H54 (cell line): ENCODE measurements around the gene PRR22.
A peak's percentile ranks its signal among the peaks of the same experiment; 100 is the strongest.

ENCODE experiments used
- DNase-seq: peaks from one replicate; pipeline ENCODE4 v3.0.0; 2011; ENCODE audit warnings: low spot score, mixed read lengths; ENCODE audit not compliant: insufficient read length
- FAIRE-seq: peaks from 3 replicates; lab custom pipeline; 2011; peaks lifted over from hg19 to GRCh38; lab: Jason Lieb, UNC
- POLR2A ChIP-seq: IDR thresholded peaks from 2 replicates; pipeline ENCODE4 v1.6.1; 2011; ENCODE audit warnings: low read depth, mild to moderate bottlenecking, low read length

The PRR22 gene

DNA sequence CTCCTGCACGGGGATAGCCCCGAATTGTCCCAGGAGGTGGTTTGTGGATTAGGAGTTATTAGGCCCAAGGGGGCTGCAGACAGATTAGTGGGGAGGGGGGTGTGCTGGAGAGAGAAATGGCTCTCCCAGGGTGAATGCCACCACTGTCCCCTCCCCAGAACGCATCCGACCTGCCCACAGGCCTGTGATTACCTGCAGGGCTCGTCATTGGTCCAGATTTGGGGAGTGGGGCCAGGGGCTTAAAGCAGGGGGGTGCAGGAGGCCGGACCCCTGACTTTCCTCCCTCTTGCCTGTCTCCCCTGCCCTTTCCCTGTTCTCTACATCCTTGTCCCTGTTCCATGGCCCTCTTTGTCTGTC is 21.6 kb upstream of the PRR22 start:
- TF ChIP-seq POLR2A: no peak
- DNase-seq: no peak
- no peak for FAIRE-seq

DNA sequence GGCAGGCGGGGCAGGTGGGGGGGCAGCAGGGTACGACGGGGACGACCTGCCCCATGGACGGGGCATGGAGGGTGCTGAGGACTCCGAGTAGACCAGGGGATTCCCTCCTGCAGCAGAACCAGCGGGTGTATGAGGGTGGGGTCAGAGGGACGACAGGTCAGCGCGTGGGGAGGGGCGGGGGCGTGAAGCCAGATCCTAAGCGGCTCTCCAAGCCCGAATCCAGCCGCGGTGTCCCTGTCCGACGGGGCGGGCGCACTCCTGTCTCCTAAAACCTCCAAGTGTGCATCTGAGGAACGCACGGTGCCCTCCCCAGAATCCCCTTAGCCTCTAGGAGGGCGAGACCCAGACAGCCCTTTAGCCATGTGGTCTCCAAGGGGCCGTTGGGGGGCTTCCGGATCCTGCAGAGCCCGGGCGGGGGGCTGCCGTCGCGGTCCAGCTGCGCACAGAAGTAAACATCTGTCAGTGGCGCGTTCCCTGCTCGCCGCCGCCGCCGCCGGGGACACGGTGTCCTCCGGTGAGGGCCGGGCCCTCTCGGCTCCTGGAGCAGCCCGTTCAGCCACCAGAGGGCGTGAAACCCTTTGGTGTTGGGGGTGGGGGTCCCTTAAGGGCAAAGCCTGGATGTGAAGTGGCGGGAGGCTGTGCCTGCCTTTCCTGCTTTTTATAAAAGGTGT is 21.1 kb upstream of the PRR22 start:
- TF ChIP-seq POLR2A: no peak
- FAIRE-seq (no peak), DNase-seq (peak; percentile 60)

DNA sequence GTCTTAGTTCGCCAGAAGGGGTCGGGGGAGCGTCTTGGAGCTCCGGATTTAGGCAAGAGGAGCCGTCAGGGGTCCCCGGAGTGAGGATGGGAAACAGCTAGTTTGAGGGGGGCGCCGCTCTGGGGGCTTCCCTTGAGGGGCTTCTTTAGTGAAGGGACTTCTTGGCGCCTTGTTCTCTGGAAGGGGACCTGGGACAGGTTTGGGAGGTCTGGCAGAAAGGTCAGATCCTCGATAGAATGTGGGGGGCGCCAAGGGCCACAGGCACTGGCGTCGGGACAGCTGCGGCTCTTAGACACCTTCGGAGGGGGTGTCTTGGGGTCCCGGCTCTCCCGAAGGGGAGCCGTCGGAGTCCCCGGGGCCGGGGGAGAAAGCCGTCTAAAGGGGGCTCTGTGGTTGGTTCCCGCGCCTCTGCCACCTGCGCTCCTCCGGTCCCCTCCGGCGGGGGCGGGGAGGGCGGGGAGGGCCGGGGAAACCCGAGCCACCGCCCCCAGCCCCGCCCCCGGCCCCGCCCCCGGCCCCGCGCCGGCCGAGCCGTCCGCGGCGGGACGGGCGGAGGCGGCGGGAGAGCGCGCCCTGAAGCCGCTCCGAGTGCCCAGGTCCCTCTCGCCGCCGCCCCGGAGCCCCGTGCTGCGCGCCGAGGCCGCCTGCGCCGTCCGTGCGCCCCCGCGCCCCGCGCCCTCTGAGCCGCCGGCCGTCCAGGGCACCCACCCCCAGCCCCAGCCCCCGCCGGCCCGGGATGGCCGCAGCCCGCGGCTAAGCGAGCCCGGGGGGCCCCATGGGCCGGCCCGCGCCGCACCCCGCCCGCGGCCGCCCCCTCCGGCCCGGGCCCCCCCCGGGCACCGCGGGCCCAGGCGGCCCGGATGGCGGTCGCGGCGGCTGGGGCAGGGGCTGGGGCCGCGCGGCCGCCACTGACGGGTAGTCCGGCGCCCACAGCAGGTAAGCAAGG is 20.2 kb upstream of the PRR22 start, which contains the start of gene NRTN:
Gene NRTN (plus strand): TSS at position 552 of the 946 bp plus-strand sequence. CDS start 19,099 bp downstream, outside the sequence.
- FAIRE-seq (no peak), DNase-seq (no peak)
- TF ChIP-seq POLR2A: no peak

DNA sequence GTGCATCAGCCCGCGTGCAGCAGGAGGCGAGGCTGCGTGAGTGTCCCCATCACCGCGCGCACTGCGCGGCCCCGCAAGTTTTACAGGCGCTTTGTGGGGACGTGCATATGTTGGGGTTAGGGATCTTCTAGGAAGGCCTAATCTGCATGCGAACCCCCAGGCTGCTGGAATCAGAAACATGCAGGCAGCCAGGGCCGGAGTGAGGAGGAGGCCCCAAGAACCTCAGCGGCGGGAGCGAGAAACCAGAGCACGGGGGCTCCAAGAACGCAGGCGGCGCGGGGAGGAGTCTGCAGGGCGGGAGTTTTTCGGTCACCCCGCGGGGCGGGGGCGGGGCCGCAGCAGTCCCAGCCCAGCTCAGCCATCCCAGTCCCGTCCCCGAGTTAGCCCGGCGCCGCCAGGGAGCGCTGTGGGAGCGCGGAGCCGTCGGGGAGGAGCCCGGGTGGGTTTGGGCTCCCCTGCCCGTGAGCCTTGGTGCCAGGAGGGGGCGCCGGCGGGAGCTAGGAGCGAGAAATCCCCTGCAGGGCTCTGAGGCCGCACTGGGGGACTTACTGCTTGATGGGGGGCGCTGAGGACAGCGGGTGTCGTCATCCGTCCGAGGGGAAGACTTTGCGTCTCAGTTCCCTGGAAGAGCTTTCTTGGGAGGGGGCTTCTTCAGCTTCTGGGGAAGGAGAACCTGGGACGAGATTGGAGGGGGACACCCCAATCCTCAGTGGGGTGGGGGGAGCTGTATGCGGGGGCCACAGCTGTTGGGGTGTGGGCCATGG is 19.4 kb upstream of the PRR22 start:
- FAIRE-seq (no peak), DNase-seq (peak; percentile 99)
- TF ChIP-seq POLR2A: no peak

DNA sequence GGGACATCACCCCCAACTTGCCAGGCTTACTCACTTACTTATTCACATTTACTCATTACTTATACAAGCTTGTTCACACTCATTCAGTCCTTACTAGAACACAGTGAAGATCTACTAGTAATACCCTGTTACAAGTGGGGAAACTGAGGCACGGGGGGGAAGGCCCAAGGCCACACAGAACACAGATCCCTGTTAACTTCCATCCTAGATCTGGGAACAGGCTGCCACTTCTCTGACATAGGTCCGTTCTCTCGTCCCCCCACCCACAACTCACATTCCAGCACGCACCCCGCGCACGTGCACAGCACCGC is 18.9 kb upstream of the PRR22 start:
- TF ChIP-seq POLR2A: no peak
- FAIRE-seq: no peak
- DNase-seq: no peak

DNA sequence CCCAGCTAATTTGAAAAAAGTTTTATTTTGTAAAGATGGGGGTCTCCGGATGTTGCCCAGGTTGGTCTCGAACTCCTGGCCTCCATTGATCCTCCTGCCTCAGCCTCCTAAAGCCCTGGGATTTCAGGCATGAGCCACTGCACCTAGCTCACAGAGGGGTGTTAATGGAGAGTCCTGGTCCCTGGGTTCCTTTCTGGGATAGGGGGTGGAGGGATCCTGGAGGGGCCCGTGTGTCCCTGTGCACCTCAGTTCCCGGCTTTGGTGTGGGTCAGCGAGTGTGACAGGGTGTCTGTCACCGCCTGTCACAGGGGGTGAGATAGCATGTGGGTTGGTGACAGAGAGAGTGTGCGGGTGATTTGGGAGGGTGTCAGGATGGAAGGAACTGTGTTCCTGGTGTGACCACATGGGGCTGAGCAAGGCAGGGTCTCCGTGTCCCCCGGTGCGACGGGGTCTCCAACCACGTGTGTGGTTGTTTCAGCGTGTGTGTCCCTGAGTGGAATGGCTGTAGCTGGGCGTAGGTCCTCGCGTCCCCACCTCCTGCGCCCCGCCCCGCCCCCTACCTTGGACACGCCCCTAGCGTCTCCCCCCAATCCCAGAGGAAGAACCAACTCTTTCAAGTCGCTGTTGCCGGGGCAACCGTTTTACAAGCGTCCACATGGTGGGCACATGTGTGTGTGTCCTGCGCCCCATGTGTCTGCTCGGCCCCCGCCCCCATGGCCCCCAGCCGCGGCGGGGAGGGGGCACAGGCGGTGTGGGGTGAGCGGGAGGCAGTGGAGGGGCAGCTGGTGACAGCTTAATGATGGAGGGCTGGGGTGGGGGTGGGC is 17.5 kb upstream of the PRR22 start:
- no peak for TF ChIP-seq POLR2A
- no peak for DNase-seq
- FAIRE-seq: no peak

DNA sequence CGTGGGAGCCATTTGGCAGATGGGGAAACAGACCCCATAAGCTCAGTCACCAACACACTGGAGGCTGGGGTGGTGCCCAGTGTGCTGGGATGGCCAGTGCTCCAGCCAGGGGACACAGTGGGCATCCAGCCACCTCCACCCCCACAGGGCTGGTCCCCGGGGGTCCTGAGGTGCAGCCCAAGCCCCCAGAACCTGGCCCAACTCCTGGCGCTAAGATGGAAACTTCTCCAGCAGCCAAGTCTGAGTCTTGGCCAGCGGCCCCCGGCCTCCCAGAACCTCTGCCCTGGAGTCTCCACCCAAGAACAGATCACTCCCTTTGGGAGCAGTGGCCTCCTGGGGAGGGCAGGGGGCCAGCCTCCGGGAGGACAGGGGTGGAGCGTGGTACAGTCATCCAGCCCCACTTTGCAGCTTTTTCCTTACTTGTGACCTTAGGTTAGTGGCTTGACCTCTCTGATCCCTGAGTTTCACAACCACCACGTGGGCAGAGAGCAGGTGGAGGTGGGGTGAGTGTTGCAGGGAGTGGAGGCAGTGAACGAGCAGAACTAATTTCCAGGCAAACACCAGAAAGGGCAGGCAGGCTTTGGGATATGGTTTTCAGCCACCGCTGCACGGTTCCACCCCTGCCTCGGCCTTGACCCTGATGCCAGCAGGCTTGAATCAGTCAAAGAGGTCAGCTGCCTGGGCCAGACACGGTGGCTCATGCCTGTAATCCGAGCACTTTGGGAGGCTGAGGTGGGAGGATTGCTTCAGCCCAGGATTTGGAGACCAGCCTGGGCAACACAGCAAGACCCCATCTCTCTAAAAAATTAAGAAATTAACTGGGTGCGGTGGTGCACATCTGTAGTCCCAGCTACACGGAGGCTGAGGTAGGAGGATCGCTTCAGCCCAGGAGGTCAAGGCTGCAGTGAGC is 16.1 kb upstream of the PRR22 start:
- TF ChIP-seq POLR2A: no peak
- DNase-seq: no peak
- no peak for FAIRE-seq

DNA sequence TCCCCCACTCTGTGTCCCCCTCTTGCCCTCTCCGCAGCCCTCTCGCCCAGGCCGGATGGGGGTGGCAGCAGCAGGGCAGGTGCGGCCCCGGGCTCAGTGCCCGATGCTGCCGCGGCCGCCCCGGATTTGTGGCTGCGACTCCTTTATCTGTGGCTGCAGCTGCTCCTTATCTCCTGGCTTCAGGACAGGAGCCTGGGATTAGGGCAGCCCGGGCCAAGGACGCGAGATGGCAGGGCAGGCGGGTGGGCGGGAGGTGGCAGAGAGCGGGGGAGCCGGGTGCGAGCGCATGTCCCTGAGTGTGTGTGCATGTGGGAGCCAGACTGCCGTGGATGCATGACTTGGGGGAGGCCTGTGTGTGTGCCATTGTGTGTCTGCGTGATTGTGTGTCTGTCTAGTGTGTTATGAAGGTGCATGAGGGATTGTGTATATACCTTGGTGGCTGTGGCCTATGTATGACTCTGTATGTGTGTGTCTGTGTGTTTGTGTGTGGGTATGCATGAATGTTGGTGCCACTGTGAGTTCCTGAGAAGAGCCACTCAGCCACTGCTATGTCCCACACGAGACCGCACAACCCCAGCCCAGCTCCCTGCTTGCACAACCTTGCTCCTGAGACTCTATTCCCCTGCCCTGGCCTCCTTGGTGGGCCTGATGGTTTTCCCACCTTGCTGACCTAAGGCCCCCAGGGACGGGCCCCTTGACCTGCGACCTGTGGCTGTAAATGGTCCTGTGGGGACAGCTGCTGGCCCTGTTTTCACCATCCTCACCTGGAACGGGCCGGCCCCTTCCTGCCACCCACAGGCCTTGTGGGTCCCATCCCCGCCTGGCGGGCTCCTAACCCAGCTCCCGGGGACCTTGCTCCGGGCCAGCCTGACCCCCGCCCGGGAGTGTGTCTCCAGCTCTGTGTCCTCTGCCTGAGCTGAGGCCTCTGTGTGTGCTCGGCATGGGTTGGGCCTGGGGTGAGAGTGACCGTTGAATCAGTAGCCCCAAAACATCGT is 15.0 kb upstream of the PRR22 start:
- FAIRE-seq: no peak
- no peak for DNase-seq

DNA sequence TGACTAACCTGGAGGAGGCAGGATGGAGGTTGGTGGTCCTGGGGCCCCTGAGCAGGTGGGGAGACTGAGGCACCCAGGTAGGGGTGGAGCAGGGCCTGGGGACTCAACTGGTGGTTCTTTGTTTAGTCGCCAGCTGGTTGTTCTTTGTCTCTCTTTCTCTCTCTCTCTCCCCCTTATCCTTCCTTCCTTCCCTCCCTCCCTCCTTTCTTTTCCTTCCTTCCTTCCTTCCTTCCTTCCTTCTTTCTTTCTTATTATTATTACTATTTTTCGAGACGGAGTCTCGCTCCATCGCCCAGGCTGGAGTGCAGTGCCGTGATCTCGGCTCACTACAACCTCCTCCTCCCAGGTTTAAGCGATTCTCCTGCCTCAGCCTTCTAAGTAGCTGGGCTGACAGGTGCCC is 13.7 kb upstream of the PRR22 start:
- FAIRE-seq (no peak), DNase-seq (no peak)
- no peak for TF ChIP-seq POLR2A

More for the DNA sequence above, 15.0 kb upstream of the PRR22 start:
- TF ChIP-seq POLR2A: no peak

DNA sequence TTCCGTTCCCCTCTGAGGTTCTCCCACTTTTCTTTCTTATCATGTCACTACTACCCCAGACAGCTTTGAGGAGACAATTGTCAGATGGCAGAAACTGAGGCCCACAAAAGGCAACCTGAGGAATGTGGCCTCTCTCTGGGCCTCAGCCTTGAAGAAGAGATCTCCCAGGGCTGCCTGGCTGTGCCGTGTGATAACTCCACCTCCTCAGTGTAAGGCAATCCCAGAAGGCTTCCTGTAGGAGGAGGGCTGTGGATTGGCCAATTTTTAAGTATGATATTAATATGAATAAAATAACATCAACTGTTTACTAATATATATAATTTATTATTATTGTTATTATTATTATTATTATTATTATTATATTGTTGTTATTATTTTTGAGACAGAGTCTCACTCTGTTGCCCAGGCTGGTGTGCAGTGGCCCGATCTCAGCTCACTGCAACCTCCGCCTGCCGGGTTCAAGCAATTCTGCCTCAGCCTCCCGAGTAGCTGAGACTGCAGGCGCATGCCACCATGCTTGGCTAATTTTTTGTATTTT is 10.9 kb upstream of the PRR22 start:
- FAIRE-seq (no peak), DNase-seq (no peak)
- no peak for TF ChIP-seq POLR2A

DNA sequence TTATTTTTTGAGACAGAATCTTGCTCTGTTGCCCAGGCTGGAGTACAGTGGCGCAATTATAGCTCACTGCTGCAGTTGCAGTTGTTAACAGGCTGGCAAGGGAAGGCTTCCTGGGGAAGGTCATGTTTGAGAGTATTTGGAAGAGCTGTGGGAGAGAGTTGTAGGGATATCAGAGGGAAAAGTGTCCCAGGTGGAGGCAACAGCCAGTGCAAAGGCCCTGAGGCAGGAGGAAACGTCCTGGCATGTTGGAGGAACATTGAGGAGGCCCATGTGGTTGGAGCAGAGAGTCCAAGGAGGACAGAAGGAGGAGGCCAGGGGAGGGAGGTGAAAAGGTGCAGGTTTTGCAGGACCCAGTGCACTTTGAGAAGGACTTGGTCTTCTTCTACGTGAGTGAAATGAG is 8.6 kb upstream of the PRR22 start:
- FAIRE-seq (no peak), DNase-seq (no peak)
- no peak for TF ChIP-seq POLR2A
